Stomach (tissue), 4 donors: ENCODE data around the gene GNAS-AS1.

Experiments used
- EP300 ChIP-seq: sonication (generic); formaldehyde crosslinking; IDR thresholded peaks from one replicate; pipeline ENCODE4 v1.6.1; 2017; ENCODE audit warnings: antibody characterized with exemption
- POLR2A ChIP-seq, 4 donors: fragments of 450-650 bp; IDR thresholded peaks; one replicate each; pipeline ENCODE4 v1.6.1; 2016; ENCODE audit warnings: antibody characterized with exemption in 4 of 4, control low read depth in 2 of 4, mild to moderate bottlenecking in 1 of 4, moderate library complexity in 1 of 4
- POLR2AphosphoS5 ChIP-seq, 3 donors: sonication (generic); formaldehyde crosslinking; IDR thresholded peaks; one replicate each; pipeline ENCODE4 v1.6.1; 2016; ENCODE audit warnings: antibody characterized with exemption in 3 of 3
- TF ChIP-seq, protein P1 (sequence below), 7 experiments: fragments of 450-650 bp in 4 of 7; fragments of 200-600 bp in 3 of 7; sonication (generic) in 3 of 7; IDR thresholded peaks; one replicate each; pipeline ENCODE4 v1.5.1; 2016 to 2019; ENCODE audit warnings: antibody characterized with exemption in 7 of 7, control low read depth in 2 of 7, mild to moderate bottlenecking in 1 of 7

DNA sequence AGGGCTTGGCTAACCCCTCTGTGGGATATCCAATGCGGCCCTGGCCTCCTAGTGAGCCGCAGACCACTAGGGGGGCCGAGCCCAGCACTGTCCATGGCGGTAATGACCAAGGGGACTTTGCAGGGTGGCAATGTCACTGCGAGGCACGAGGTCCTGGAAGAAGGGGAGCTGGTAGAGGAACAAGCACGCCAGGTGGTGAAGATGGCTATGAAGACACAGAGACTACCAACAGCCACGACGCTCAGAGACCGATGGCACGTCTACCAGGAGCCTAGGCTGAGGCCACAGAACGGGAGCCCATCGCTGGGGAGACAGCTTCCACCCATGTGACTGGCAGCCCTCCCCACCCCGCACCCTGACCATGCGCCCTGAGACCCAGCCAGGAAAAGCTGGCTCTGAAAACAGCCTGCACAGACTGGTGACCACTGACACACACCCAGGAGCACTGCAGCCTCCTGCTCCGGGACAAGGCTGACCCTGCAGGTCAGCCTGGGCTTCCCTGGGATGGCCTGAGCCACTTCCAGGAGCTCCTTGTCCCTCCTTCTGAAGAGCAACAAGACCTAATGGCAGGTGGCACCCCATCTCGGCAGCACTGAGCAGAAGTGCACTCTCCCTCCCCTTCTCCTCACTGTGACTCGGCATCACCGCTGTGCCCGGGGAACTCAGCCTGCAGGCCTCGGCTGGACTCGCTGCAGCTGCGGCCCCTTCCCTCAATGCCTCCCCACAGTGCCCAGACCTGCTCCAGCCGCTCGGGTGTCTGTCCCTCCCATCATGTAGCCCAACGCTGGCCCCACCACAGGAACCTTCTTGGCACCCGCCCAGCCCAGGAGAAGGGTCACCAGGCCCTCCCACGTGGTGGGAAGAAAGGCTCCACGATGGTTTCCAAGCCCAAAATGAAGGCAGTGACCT lies 56.9 kb downstream of the GNAS-AS1 start:
- TF ChIP-seq, protein P1, sequence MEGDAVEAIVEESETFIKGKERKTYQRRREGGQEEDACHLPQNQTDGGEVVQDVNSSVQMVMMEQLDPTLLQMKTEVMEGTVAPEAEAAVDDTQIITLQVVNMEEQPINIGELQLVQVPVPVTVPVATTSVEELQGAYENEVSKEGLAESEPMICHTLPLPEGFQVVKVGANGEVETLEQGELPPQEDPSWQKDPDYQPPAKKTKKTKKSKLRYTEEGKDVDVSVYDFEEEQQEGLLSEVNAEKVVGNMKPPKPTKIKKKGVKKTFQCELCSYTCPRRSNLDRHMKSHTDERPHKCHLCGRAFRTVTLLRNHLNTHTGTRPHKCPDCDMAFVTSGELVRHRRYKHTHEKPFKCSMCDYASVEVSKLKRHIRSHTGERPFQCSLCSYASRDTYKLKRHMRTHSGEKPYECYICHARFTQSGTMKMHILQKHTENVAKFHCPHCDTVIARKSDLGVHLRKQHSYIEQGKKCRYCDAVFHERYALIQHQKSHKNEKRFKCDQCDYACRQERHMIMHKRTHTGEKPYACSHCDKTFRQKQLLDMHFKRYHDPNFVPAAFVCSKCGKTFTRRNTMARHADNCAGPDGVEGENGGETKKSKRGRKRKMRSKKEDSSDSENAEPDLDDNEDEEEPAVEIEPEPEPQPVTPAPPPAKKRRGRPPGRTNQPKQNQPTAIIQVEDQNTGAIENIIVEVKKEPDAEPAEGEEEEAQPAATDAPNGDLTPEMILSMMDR (IDR thresholded peaks at IDR 0.05): no peak
- no peak for TF ChIP-seq EP300
- no peak for TF ChIP-seq POLR2AphosphoS5 (IDR thresholded peaks at IDR 0.05)
- TF ChIP-seq POLR2A (IDR thresholded peaks at IDR 0.05): no peak
